ENCODE measurements around the gene MAPK1.
"Not testable (repeated sequence)": the region's sequence is repeated elsewhere in the genome, so short reads cannot be mapped to it uniquely, and the experiment has no call there.

Gene MAPK1

DNA sequence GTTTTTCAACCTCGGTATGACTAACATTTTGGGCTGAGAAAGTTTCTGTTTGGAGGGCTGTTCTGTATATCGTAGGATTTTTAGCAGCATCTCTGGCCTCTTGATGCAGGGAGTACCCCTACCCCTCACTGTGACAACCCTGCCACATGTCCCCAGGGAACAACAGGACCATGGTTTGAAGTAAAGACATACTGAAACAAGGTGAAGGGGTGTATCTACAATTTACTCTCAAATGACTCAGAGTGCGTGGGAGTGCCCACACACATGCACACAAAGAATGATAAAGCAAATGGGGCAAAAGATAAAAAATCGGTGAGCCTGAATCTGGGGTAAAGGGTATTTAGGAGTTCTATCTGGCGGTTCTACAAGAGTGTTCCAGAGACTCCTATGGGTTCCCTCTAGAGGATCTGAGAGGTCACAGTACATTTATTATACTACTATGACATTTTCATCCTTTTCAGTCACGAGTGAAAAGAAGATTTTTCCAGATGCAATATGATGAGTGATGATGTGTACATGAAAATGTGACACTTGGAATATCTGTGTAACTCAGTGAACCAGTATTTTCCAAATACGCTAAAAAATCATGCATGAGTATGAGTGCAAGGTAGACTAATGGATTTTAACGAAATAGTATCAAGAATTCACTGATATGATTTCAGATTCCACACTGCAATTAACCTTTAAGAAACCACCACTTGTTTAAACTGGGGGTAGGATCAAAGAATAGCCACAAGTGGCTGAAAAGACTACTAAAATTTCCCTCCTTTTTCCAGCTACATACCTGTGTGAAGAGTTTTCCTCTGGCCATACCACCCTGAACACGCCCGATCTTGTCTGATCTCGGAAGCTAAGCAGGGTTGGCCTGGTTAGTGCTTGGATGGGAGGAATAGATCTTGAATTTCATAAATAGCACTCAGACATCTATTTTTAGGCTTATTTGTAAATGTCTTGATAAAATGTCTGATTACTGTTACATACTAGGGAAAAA, 75.5 kb downstream of the MAPK1 start:
- H3K4me3 ChIP-seq (ENCODE audit: low read depth, low read length): no peak overlapping the region
- DNase-seq: no peak
- no peaks in the 10 kb centered on the region for H3K9me3 ChIP-seq (ENCODE audit: severe bottlenecking)
- peaks cover 70% of the 10 kb centered on the region for H3K36me3 ChIP-seq
- H3K27me3 ChIP-seq (ENCODE audit: insufficient read depth, low read depth, severe bottlenecking): no peaks in the 10 kb centered on the region
- no peak for TF ChIP-seq CTCF (IDR thresholded peaks at IDR 0.05; ENCODE audit: low read depth, low read length)
- H3K27ac ChIP-seq: no peak overlapping the region

GRCh38 chr22:21790849-21791610, 76.4 kb downstream of the MAPK1 start:
- not testable (repeated sequence) for H3K4me3 ChIP-seq (ENCODE audit: low read depth, low read length); DNase-seq; H3K27me3 ChIP-seq (ENCODE audit: insufficient read depth, low read depth, severe bottlenecking); H3K9me3 ChIP-seq (ENCODE audit: severe bottlenecking); H3K27ac ChIP-seq
- peaks cover 66% of the 10 kb centered on the region for H3K36me3 ChIP-seq

DNA sequence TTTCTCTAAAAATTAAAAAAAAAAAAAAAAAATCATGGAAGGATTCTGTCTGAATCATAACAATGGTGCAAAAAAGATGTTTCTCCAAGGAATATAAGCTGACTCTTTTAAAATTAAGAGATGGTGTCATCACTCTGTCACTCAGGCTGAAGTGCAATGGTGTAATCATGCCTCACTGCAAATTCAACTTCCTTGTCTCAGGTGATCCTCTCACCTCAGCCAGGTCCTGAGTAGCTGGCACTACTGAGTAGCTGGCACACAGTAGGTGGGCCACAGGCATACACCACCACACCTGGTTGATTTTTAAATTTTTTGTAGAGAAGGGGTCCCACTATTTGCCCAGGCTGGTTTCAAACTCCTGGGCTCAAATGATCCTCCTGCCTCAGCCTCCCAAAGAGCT, 77.1 kb downstream of the MAPK1 start:
- DNase-seq: no peak
- TF ChIP-seq CTCF (IDR thresholded peaks at IDR 0.05; ENCODE audit: low read depth, low read length): no peak
- Histone ChIP-seq H3K27me3 (ENCODE audit: insufficient read depth, low read depth, severe bottlenecking) (no peaks in the 10 kb centered on the region), H3K27ac (no peak overlapping the region), H3K4me3 (ENCODE audit: low read depth, low read length) (no peak overlapping the region), H3K9me3 (ENCODE audit: severe bottlenecking) (no peaks in the 10 kb centered on the region), H3K36me3 (peaks cover 59% of the 10 kb centered on the region)

- not testable (repeated sequence) for H3K27me3 ChIP-seq (ENCODE audit: insufficient read depth, low read depth, severe bottlenecking); H3K4me3 ChIP-seq (ENCODE audit: low read depth, low read length); H3K27ac ChIP-seq; DNase-seq; H3K9me3 ChIP-seq (ENCODE audit: severe bottlenecking)
- H3K36me3 ChIP-seq: peaks cover 70% of the 10 kb centered on the region
Measured at GRCh38 chr22:21787565-21787964, 79.9 kb downstream of the MAPK1 start.

GRCh38 chr22:21780259-21780658, 87.2 kb downstream of the MAPK1 start:
- Histone ChIP-seq H3K27ac (no peak overlapping the region), H3K36me3 (peaks cover 61% of the 10 kb centered on the region)

DNA sequence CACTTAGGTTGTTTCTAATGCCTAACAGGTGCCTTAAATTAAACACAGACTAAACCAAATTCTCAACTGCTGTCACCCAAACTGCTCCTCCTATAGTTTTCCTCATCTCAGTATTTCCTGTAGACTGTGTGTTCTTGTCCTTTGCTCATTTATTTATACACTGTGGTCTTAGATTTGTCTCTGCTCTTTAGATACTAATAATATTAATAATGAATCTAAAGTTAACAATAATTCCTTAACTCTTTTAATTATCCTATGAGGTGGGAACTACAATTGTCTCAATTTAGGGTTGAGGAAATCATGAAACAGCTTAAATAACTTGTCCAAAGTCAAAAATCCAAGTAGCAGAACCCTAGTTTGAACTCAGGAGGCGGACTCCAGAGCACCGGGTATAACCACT, 88.0 kb downstream of the MAPK1 start:
- peaks cover 59% of the 10 kb centered on the region for H3K36me3 ChIP-seq
- no peaks in the 10 kb centered on the region for H3K27me3 ChIP-seq (ENCODE audit: insufficient read depth, low read depth, severe bottlenecking)
- H3K27ac ChIP-seq: no peak overlapping the region
- TF ChIP-seq CTCF (IDR thresholded peaks at IDR 0.05; ENCODE audit: low read depth, low read length): no peak
- H3K9me3 ChIP-seq (ENCODE audit: severe bottlenecking): no peaks in the 10 kb centered on the region
- DNase-seq: no peak
- no peak overlapping the region for H3K4me3 ChIP-seq (ENCODE audit: low read depth, low read length)

More at GRCh38 chr22:21780259-21780658, 87.2 kb downstream of the MAPK1 start:
- Histone ChIP-seq H3K27me3 (ENCODE audit: insufficient read depth, low read depth, severe bottlenecking) (no peaks in the 10 kb centered on the region), H3K9me3 (ENCODE audit: severe bottlenecking) (no peaks in the 10 kb centered on the region), H3K4me3 (ENCODE audit: low read depth, low read length) (no peak overlapping the region)
- TF ChIP-seq CTCF (IDR thresholded peaks at IDR 0.05; ENCODE audit: low read depth, low read length): no peak
- DNase-seq: no peak
